Myocyte (in vitro differentiated cells): ENCODE data around the gene SIRT4. TPM values are rescaled to one million over a fixed set of nuclear protein-coding genes. Genes with fewer than 3 reads are reported as not detected.

Source experiments
- DNase-seq: peaks from one replicate; pipeline ENCODE4 v3.0.0-alpha.2; 2012; ENCODE audit warnings: low read depth
- total RNA-seq: library from RNA; depleted of rRNA; stranded (reverse); fragments of >200 nt; gene quantifications from 2 replicates; pipeline ENCODE4 v1.2.3, GENCODE V29; 2014

Gene SIRT4
- total RNA-seq, 1 donor from 2014 or later, result 4.5 TPM

- DNase-seq, result no peak
Measured at GRCh38 chr12:120278137-120279069, 23.7 kb upstream of the SIRT4 start.

GRCh38 chr12:120283318-120283717 lies 18.8 kb upstream of the SIRT4 start:
- no peak for DNase-seq

GRCh38 chr12:120284381-120284780 lies 17.7 kb upstream of the SIRT4 start:
- no peak for DNase-seq

GRCh38 chr12:120286768-120287490 lies 15.2 kb upstream of the SIRT4 start:
- no peak for DNase-seq

- no peak for DNase-seq
Measured at GRCh38 chr12:120287491-120287890, 14.6 kb upstream of the SIRT4 start.

GRCh38 chr12:120290609-120291305 lies 11.4 kb upstream of the SIRT4 start:
- peak; percentile 23 for DNase-seq

- no peak for DNase-seq
Measured at GRCh38 chr12:120292411-120292660, 9.8 kb upstream of the SIRT4 start.

- peak; percentile 89 for DNase-seq
Measured at GRCh38 chr12:120292661-120293531, 9.2 kb upstream of the SIRT4 start, which contains the start of gene RNU4-1. TSS of gene RNU4-1 (minus strand) at chr12:120293237.

- no peak for DNase-seq
Measured at GRCh38 chr12:120314220-120314619, 12.1 kb downstream of the SIRT4 start.

- DNase-seq, result no peak
Measured at GRCh38 chr12:120316798-120317223, 14.7 kb downstream of the SIRT4 start.

- peak; percentile 100 for DNase-seq
Measured at GRCh38 chr12:120317224-120318105, 15.3 kb downstream of the SIRT4 start.

- no peak for DNase-seq
Measured at GRCh38 chr12:120321382-120322202, 19.5 kb downstream of the SIRT4 start.

GRCh38 chr12:120323772-120324171 lies 21.7 kb downstream of the SIRT4 start:
- DNase-seq, result no peak

- no peak for DNase-seq
Measured at GRCh38 chr12:120324841-120325417, 22.8 kb downstream of the SIRT4 start.

GRCh38 chr12:120327593-120327992 lies 25.5 kb downstream of the SIRT4 start, which contains the start of gene PLA2G1B:
TSS of gene PLA2G1B (minus strand) at chr12:120327779. CDS start at chr12:120327753, 26 bp downstream.
- no peak for DNase-seq

- no peak for DNase-seq
Measured at GRCh38 chr12:120328228-120328627, 26.1 kb downstream of the SIRT4 start.

- DNase-seq, result no peak
Measured at GRCh38 chr12:120331390-120331789, 29.3 kb downstream of the SIRT4 start.

GRCh38 chr12:120332041-120332440 lies 29.9 kb downstream of the SIRT4 start:
- no peak for DNase-seq
